OCI-LY1 (cell line): Measurements from ENCODE around the gene CKB.

Experiments
- EZH2 ChIP-seq: fragments of 200-600 bp; sonication (generic), shearing (Covaris generic); IDR thresholded peaks from 2 replicates; pipeline ENCODE4 v1.8.0; 2017; ENCODE audit warnings: borderline replicate concordance, mixed run types, mild to moderate bottlenecking, antibody characterized with exemption, low read length, moderate library complexity, mixed read lengths
- TF ChIP-seq, protein P1 (sequence below): fragments of 200-600 bp; sonication (generic), shearing (Covaris generic); IDR thresholded peaks from 2 replicates; pipeline ENCODE4 v1.5.1; 2017; ENCODE audit warnings: mild to moderate bottlenecking, antibody characterized with exemption, low read length, moderate library complexity, mixed read lengths

DNA sequence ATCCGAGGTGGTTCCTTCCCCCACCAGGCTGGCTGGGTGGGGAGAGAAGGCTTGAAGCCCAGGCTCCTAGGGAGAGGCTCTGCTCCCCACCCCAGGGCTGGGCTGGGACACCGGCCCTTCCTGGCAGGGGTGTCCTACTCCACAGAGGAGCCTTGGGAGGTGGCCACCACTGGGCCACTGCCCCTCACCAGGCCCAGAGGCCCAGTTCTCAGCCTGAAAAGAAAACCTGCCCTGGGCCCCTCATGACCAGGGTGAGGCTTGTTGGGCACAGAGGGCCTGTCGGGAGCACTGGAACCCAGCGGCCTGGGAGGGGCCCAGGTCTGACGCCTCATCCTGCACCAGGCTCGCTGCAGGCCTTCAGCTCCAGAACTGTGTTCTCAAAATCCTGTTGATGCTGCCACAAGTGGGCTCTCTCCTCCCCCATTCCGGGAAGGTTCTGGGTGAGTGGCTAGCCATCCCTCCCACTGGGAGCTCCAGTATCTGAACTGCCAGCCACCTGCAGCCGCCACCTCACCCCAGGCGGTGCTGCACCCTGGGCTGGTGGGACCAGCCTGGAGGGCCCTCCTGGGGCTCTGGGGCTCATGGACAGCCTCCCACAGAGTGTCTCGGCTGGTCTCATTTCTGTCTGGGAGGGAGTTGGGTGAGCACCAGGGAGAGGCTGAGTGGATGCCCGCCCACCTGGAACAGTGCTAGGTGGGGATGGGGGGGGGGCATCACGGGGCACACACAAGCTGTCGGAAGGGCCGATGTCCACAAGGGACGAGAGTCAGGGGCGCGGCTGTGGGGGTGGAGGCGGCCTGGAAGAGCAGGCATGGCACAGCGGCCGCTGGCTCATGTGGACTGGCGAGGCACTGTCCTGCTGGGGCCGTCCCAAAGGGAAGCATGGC lies 28.1 kb upstream of the CKB start:
- no peak for TF ChIP-seq EZH2
- TF ChIP-seq, protein P1, sequence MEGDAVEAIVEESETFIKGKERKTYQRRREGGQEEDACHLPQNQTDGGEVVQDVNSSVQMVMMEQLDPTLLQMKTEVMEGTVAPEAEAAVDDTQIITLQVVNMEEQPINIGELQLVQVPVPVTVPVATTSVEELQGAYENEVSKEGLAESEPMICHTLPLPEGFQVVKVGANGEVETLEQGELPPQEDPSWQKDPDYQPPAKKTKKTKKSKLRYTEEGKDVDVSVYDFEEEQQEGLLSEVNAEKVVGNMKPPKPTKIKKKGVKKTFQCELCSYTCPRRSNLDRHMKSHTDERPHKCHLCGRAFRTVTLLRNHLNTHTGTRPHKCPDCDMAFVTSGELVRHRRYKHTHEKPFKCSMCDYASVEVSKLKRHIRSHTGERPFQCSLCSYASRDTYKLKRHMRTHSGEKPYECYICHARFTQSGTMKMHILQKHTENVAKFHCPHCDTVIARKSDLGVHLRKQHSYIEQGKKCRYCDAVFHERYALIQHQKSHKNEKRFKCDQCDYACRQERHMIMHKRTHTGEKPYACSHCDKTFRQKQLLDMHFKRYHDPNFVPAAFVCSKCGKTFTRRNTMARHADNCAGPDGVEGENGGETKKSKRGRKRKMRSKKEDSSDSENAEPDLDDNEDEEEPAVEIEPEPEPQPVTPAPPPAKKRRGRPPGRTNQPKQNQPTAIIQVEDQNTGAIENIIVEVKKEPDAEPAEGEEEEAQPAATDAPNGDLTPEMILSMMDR = no peak
